Transverse colon (tissue), 4 donors: ENCODE data around the gene NSD2.

Experiments used
- EP300 ChIP-seq: sonication (generic); formaldehyde crosslinking; IDR thresholded peaks from one replicate; pipeline ENCODE4 v1.6.1; 2017; ENCODE audit warnings: antibody characterized with exemption, low read depth
- POLR2A ChIP-seq: fragments of 450-650 bp; IDR thresholded peaks from one replicate; pipeline ENCODE4 v1.6.1; 2016; ENCODE audit warnings: antibody characterized with exemption, mild to moderate bottlenecking, moderate library complexity
- POLR2AphosphoS5 ChIP-seq, 3 donors: sonication (generic); formaldehyde crosslinking; IDR thresholded peaks; one replicate each; pipeline ENCODE4 v1.6.1; 2016; ENCODE audit warnings: antibody characterized with exemption in 3 of 3
- TF ChIP-seq, protein P1 (sequence below), 5 experiments: fragments of 200-600 bp in 3 of 5; fragments of 450-650 bp in 2 of 5; sonication (generic) in 3 of 5; IDR thresholded peaks; 1 replicate in 2 of 5; 2 replicates in 3 of 5; pipeline ENCODE4 v1.5.1; 2016 to 2017; ENCODE audit warnings: antibody characterized with exemption in 5 of 5, inconsistent platforms in 3 of 5, mild to moderate bottlenecking in 2 of 5, moderate library complexity in 1 of 5

DNA sequence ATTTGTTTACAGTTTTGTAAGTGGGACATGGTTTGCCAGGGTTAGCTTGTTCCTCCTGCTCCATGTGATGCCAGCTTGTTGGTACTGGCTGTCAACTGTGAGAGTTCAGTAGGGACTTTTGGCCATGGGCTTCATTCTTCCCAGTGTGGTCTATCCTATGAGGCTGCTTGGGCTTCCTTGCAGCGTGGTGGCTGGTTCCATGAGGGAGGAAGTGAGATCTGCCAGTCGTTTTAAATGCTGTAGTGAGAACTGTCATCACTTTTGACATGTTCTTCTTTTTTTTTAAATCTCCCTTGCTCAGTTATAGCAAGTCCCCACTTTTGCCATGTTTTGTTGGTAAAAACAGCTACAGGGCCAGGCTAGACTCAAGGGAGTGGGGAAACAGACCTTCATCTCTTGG lies 15.9 kb downstream of the NSD2 start:
- TF ChIP-seq EP300 = no peak
- TF ChIP-seq, protein P1, sequence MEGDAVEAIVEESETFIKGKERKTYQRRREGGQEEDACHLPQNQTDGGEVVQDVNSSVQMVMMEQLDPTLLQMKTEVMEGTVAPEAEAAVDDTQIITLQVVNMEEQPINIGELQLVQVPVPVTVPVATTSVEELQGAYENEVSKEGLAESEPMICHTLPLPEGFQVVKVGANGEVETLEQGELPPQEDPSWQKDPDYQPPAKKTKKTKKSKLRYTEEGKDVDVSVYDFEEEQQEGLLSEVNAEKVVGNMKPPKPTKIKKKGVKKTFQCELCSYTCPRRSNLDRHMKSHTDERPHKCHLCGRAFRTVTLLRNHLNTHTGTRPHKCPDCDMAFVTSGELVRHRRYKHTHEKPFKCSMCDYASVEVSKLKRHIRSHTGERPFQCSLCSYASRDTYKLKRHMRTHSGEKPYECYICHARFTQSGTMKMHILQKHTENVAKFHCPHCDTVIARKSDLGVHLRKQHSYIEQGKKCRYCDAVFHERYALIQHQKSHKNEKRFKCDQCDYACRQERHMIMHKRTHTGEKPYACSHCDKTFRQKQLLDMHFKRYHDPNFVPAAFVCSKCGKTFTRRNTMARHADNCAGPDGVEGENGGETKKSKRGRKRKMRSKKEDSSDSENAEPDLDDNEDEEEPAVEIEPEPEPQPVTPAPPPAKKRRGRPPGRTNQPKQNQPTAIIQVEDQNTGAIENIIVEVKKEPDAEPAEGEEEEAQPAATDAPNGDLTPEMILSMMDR (IDR thresholded peaks at IDR 0.05) = no peak
- no peak for TF ChIP-seq POLR2A
- no peak for TF ChIP-seq POLR2AphosphoS5 (IDR thresholded peaks at IDR 0.05)
